HG03354 (cell line): Measurements from ENCODE around the gene PIWIL1.

Experiments used
- ATAC-seq: cut with Tn5 transposase; IDR thresholded peaks from one replicate; pipeline ENCODE4 v1.9.1; 2021; ENCODE audit warnings: mild to moderate bottlenecking; ENCODE audit not compliant: unreplicated experiment, poor library complexity, severe bottlenecking

Gene PIWIL1

GRCh38 chr12:130337488-130338303 lies at the start of gene PIWIL1:
Gene PIWIL1, plus strand, starts transcription at chr12:130337887. Its CDS starts 4,705 bp downstream, at chr12:130342592.
- no peak for ATAC-seq

- ATAC-seq, result no peak
Observed at GRCh38 chr12:130288206-130288605, 49.5 kb upstream of the PIWIL1 start.

- ATAC-seq, result no peak
Observed at GRCh38 chr12:130288691-130289090, 49.0 kb upstream of the PIWIL1 start.

DNA sequence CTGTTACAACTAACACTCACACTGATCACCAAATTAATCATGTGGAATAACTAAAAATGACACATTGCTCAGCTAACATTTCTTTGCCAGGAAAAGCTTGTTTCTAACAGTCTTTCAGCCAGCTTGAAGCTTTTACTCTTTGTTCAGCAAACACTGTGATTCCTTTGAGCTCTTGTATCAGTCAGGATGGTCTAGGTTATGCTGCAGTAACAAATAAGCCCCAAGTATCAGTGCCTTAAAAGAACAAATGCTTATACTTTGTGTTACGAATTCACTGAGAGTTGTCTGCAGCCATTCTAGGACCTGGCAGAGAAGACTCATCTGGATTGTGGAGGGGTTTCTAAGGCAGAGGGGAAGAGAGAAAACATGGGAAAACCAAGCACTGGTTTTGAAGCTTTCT lies 47.6 kb upstream of the PIWIL1 start:
- no peak for ATAC-seq

DNA sequence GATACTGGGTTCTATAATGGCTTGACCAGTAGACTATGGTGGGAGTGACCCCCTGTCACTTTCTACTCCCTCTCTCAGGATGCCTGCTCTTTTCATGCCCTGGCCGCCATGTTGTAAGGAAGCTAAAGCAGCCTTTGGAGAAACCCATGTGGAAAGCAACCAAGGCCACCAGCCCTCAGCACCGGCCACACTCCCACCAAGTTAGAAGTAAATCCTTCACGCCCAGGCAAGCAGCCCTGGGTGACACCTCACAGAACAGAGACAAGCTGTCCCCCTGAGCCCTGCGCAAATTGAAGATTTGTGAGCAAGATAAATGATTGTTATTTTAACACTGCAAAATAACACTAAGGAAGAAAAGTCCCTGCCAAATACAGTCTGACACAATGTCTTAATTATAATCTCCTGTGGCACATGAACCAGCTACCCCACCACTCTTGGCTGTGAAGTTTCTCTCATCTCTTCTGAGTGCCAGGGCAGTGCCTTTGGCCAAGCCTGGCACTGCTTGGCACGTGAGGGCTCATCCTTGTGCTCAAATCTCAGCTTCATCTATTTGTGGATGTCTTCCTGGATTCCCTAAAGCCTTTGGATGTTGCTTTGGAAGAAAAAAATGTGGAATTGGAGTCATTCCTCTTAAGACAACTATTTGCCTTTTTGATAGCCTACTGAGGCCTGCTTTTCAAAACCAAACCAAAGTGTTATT lies 39.2 kb upstream of the PIWIL1 start:
- no peak for ATAC-seq

DNA sequence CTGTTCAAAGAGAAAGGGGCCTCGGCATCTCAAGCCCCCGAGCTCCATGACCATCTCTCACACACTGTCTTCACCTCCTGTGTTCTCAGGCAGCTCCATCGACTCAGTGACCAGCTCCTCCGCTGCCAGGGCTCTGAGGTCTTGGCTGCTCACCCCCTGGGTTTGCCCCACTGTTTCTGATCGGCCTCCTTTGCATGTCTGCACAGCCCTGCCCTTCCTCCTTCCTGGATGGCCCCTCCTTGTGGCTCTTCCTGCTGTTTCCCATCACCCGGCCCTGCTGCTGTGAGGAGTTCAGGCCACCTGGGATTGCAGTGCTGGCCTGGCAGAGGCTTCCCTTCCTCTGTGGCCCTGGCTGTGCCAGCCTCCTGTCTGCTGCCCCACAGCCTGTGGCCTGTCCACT lies 38.1 kb upstream of the PIWIL1 start:
- no peak for ATAC-seq

DNA sequence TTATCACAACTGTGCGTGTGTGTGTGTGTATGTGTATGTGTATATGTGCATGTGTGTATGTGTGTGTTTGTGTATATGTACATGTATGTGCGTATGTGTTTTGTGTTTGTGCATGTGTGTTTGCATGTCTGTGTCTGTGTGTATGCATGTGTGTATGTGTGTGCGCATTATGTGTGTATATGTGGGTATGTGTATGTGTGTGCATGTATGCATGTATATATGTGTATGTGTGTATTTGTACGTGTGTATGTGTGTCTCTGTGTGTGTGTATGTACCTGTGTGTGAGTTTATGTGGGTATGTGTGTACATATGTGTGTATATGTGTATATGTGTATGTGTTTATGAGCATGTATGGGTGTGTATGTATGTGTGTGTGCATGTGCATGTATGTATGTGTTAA lies 37.6 kb upstream of the PIWIL1 start:
- no peak for ATAC-seq

DNA sequence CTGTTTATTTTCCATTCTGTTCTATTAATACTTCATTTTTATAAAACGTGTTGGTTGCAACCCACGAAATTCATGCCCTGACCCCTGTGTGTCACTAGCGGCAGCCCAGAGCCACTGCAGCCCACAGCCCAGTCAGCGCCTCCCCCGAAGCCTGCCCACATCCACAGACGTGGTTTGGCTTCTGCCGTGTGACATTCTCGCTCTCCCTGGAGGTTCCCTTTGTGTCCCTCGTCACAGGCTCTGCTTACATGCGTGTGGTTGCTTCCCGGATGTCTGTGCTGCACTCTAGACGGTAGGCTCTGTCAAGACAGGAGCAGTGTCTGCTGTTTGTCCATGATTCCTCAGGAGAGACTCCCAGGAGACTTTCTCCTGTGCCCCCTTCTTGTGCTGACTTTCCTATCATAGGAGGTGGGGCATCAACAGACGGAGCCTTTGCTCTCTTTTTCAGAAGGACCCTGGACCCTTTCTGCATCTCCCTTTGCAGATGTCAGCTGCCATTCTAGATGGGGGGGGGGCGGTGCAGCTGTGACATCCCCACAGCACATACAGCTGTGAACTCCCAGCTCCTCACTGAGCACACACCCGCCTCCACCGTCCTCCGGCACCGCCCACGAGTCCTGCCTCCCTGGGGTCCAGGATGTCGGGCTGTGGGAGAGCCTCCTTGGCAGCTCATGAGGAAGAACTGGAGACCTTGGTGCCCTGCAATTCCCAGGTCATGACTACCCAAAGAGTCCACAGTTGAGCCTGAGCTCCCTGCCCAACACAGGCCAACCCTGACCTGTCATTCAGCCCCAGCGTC lies 36.8 kb upstream of the PIWIL1 start:
- ATAC-seq, result no peak

- no peak for ATAC-seq
Observed at GRCh38 chr12:130301559-130301958, 36.1 kb upstream of the PIWIL1 start.

- ATAC-seq, result no peak
Observed at GRCh38 chr12:130303781-130304180, 33.9 kb upstream of the PIWIL1 start.

DNA sequence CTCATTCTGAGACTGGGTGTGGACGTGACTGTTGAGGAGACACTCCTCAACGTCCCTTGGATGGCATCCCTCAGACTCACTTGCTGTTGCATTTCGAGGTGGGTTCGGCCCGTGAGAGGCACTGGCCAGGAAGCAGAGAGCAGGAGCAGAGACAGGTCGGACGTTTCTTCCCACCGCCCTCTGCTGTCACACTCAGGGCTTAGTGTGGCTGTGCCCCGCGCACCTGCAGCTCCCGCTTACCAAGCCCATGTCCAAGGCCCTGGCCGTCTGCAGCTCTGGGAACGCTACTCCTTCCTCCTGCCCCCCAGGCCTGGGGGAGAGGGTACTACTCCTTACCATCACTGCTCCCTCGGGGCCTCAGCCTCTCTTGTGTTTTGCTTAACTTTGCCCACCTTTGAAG lies 29.8 kb upstream of the PIWIL1 start:
- ATAC-seq, result no peak

DNA sequence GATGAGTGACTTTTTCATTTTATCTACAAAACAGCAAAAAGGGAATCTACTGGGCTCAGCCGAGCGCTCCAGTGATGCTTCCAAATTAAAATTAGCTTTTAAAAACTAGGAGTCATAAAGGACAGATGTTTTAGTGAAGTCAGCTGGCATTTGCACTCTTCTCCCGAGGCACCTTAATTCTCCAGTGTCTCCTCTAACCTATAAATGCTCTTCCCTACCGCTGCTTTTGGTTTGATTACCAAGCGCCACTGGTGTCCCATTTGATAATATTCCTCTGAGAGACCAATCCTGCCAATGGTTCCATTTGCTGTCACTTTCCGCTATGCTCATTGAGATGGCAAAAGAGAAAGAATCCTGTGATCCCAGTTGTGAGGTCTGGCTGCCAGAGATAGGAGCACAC lies 29.3 kb upstream of the PIWIL1 start:
- no peak for ATAC-seq

GRCh38 chr12:130316251-130316650 lies 21.4 kb upstream of the PIWIL1 start:
- no peak for ATAC-seq

DNA sequence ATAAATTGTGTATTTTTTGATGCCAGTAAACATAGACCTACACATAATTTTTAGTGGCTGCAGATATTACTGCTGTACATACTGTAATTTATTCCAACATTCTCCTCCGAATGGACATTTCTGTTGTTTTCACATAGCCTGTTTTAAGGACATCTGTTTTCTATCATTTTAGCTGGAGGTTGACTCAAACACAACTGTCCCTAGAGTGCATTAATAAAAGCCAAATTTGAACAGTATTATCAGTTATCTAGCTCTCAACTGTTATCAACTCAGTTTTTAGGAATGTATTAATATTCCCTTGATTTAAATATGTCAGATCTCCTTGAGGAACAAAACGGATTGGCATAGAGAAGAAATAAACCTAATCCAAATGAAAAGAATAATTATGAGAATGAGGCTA lies 17.2 kb upstream of the PIWIL1 start:
- no peak for ATAC-seq

- no peak for ATAC-seq
Observed at GRCh38 chr12:130322263-130322662, 15.4 kb upstream of the PIWIL1 start.

DNA sequence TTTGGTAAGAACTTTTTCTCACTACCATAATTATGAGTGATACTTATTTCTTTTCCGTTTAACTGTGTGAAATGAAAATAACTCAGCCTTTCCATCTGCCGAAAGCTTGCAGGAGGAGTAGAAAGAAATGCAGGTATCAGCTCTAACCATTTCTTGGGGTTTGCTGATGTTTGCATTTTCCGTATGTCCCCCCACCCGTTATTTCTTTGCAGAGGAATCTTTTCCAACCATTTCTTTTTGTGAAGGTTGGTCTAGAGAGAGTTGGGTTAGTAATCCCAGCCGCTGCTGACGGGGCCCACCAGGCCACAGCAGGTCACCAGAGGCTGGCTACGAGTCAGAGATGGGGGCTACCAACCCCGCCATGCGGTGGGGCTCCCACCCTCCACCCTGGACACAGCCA lies 7.0 kb upstream of the PIWIL1 start:
- no peak for ATAC-seq

GRCh38 chr12:130331146-130331545 lies 6.5 kb upstream of the PIWIL1 start:
- no peak for ATAC-seq

GRCh38 chr12:130333341-130333740 lies 4.3 kb upstream of the PIWIL1 start:
- no peak for ATAC-seq

- no peak for ATAC-seq
Observed at GRCh38 chr12:130334399-130334798, 3.3 kb upstream of the PIWIL1 start.

DNA sequence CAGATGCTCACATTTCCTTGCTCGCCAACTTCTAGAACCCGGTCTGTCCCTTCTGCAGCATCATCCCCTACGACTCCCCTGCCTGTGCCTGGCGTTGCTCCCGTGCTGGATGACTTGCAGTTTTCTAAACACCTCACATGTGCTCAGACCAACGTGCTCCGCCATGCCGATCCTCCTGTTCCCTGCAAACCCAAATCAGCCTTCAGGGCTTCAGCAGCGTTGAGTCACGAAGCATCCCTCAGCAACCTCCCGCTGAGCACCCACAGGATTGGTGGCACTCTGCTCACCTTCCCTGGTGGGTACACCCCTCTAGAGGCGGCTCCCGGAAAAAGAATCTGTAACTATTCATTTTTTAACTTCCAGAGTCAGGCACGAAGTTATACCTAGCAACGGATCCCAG lies 2.8 kb upstream of the PIWIL1 start:
- no peak for ATAC-seq
